ENCODE data around the gene NUP85. TPM values are rescaled to one million over a fixed set of nuclear protein-coding genes. Genes with fewer than 3 reads are reported as not detected.

NUP85 gene
- total RNA-seq, 1 experiment from 2014 or later, result 141 TPM

DNA sequence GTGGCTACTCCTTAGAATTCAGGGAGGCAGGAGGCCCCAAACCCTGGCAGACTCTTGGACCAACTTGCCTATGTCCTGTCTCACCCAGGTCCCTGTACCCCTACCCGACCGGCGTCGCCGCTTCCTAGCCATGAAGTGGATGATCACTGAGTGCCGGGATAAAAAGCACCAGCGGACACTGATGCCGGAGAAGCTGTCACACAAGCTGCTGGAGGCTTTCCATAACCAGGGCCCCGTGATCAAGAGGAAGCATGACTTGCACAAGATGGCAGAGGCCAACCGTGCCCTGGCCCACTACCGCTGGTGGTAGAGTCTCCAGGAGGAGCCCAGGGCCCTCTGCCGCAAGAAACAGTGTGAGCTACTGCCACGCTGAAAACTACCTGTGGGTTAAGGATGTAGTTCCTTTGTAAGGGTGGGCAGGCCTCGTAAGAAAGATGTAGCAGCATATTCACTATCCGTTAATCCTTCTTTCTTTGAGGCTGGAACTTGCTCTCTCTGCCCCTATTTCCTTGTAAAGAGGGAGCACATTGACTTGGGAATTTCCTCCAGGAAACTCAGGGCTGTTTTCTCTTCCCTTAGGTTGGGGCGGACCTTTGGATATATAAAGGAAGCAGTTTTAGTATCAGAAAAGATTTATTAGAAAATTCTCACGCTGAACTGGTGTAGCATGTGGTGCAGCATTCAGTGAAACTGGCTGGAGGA lies 60.3 kb downstream of the NUP85 start:
- intact Hi-C loops (cut with micrococcal nuclease; ENCODE audit: unreplicated experiment) (no loop called here), in situ Hi-C loops (cut with HindIII; ENCODE audit: low pct_unique_long_range_greater_than_20kb, low sequenced_read_pairs) (no loop called here)
- Histone ChIP-seq H3K27me3 (ENCODE audit: control insufficient read depth, insufficient read depth, low read length) (no peaks in the 10 kb centered on the region), H3K4me3 (ENCODE audit: low read depth in 2 of 2, low read length in 2 of 2) (no peak overlapping the region), H3K27ac (ENCODE audit: low read length) (no peak overlapping the region), H3K36me3 (ENCODE audit: control insufficient read depth, insufficient read depth, low read length) (peaks cover 7% of the 10 kb centered on the region; the same call in 1 of the 2 replicates), H3K4me1 (ENCODE audit: control insufficient read depth, insufficient read depth, low read length) (peaks cover 35% of the 10 kb centered on the region), H3K9me3 (ENCODE audit: control insufficient read depth, insufficient read depth, low read depth, low read length) (no peaks in the 10 kb centered on the region)
- ATAC-seq, result no peak
- DNase-seq (ENCODE audit: low read depth, low spot score), result no peak
- TF ChIP-seq, protein P1, sequence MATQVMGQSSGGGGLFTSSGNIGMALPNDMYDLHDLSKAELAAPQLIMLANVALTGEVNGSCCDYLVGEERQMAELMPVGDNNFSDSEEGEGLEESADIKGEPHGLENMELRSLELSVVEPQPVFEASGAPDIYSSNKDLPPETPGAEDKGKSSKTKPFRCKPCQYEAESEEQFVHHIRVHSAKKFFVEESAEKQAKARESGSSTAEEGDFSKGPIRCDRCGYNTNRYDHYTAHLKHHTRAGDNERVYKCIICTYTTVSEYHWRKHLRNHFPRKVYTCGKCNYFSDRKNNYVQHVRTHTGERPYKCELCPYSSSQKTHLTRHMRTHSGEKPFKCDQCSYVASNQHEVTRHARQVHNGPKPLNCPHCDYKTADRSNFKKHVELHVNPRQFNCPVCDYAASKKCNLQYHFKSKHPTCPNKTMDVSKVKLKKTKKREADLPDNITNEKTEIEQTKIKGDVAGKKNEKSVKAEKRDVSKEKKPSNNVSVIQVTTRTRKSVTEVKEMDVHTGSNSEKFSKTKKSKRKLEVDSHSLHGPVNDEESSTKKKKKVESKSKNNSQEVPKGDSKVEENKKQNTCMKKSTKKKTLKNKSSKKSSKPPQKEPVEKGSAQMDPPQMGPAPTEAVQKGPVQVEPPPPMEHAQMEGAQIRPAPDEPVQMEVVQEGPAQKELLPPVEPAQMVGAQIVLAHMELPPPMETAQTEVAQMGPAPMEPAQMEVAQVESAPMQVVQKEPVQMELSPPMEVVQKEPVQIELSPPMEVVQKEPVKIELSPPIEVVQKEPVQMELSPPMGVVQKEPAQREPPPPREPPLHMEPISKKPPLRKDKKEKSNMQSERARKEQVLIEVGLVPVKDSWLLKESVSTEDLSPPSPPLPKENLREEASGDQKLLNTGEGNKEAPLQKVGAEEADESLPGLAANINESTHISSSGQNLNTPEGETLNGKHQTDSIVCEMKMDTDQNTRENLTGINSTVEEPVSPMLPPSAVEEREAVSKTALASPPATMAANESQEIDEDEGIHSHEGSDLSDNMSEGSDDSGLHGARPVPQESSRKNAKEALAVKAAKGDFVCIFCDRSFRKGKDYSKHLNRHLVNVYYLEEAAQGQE (IDR thresholded peaks at IDR 0.05; ENCODE audit: insufficient read depth in 1 of 2, low read depth in 2 of 2, low read length in 1 of 2), result no peak
- TF ChIP-seq POLR2AphosphoS5 (IDR thresholded peaks at IDR 0.05; ENCODE audit: low read depth, low read length) (no peak), TCF7L2 (IDR thresholded peaks at IDR 0.05; ENCODE audit: low read depth, low read length) (no peak), SIN3A (IDR thresholded peaks at IDR 0.05; ENCODE audit: borderline replicate concordance, insufficient read depth, low read depth, low read length) (no peak)
- ChIA-PET POLR2A (interaction anchor here (0.6 kb wide), 1 partner anchor 714 kb away, joined by 6 read pairs; no protein-coding TSS in a partner anchor), CTCF (no interaction called here)
- no TSS peak for BruUV-seq (replicated peaks)

DNA sequence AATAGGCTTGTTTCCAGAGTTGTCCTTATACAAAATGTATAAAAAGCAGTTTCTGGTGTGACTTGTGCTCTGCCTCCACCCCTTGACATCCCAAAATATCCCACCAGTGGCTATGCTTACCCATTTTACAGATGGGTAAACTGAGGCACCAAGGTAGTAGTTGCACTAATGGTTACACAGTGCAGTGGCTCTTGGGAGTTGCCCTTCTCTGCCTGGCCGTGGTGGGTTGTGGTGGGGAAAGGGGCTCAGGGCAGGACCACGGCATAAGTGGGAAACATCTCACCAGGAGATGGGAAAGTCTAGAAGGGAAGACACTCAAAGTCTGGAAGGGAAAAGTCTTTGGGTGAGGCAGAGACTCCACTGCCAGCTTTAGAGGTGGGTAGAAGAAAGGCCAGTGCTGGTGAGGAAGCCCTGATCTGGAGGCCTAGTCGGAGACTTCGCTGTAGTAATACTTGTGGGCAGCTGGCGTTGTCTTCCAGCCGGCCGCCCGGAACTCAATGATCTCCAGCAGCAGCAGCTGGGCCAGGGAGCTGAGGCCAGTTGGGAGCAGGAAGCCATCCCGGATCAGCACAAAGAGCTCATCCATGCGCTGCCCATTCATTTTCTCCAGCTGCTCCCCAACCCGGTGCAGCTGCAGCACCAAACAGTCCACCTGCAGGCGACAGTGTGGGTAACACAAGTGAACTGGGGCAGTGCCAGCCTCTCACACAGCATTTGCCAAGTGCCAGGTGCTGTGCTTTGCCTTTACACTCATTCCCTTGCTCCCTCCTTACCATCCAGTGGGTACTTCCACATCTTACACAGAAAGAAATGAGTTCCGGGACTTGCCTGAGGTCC lies 61.1 kb downstream of the NUP85 start:
- peaks cover 7% of the 10 kb centered on the region; the same call in 1 of the 2 replicates for H3K36me3 ChIP-seq (ENCODE audit: control insufficient read depth, insufficient read depth, low read length)
- POLR2A ChIA-PET, result no interaction called here
- no peak for DNase-seq (ENCODE audit: low read depth, low spot score)
- CTCF ChIA-PET, result no interaction called here
- no peak overlapping the region for H3K27ac ChIP-seq (ENCODE audit: low read length)
- no peak; the same call in 1 of the 2 replicates for TF ChIP-seq POLR2AphosphoS5 (IDR thresholded peaks at IDR 0.05; ENCODE audit: low read depth, low read length)
- in situ Hi-C loops (cut with HindIII; ENCODE audit: low pct_unique_long_range_greater_than_20kb, low sequenced_read_pairs), result no loop called here
- H3K4me3 ChIP-seq (ENCODE audit: low read depth in 2 of 2, low read length in 2 of 2), result no peak overlapping the region
- peaks cover 35% of the 10 kb centered on the region for H3K4me1 ChIP-seq (ENCODE audit: control insufficient read depth, insufficient read depth, low read length)
- no peaks in the 10 kb centered on the region for H3K27me3 ChIP-seq (ENCODE audit: control insufficient read depth, insufficient read depth, low read length)
- BruUV-seq (replicated peaks), result no TSS peak
- H3K9me3 ChIP-seq (ENCODE audit: control insufficient read depth, insufficient read depth, low read depth, low read length), result no peaks in the 10 kb centered on the region
- intact Hi-C loops (cut with micrococcal nuclease; ENCODE audit: unreplicated experiment), result no loop called here
- ATAC-seq, result no peak

GRCh38 chr17:75267153-75267410 lies 61.6 kb downstream of the NUP85 start:
- DNase-seq (ENCODE audit: low read depth, low spot score), result no peak
- Histone ChIP-seq H3K4me3 (ENCODE audit: low read depth in 2 of 2, low read length in 2 of 2) (no peak overlapping the region), H3K9me3 (ENCODE audit: control insufficient read depth, insufficient read depth, low read depth, low read length) (no peaks in the 10 kb centered on the region), H3K27me3 (ENCODE audit: control insufficient read depth, insufficient read depth, low read length) (no peaks in the 10 kb centered on the region), H3K36me3 (ENCODE audit: control insufficient read depth, insufficient read depth, low read length) (peaks cover 7% of the 10 kb centered on the region; the same call in 1 of the 2 replicates), H3K4me1 (ENCODE audit: control insufficient read depth, insufficient read depth, low read length) (peaks cover 38% of the 10 kb centered on the region), H3K27ac (ENCODE audit: low read length) (no peak overlapping the region)
- CTCF ChIA-PET, result interaction anchor here (1.2 kb wide), 1 partner anchor 26 kb away, joined by 3 read pairs; no protein-coding TSS in a partner anchor
- intact Hi-C loops (cut with micrococcal nuclease; ENCODE audit: unreplicated experiment) (no loop called here), in situ Hi-C loops (cut with HindIII; ENCODE audit: low pct_unique_long_range_greater_than_20kb, low sequenced_read_pairs) (no loop called here)
- no TSS peak for BruUV-seq (replicated peaks)
- TF ChIP-seq TCF7L2 (IDR thresholded peaks at IDR 0.05; ENCODE audit: low read depth, low read length) (no peak), SIN3A (IDR thresholded peaks at IDR 0.05; ENCODE audit: borderline replicate concordance, insufficient read depth, low read depth, low read length) (no peak), POLR2AphosphoS5 (IDR thresholded peaks at IDR 0.05; ENCODE audit: low read depth, low read length) (no peak; the same call in 1 of the 2 replicates)
- TF ChIP-seq, protein P2, sequence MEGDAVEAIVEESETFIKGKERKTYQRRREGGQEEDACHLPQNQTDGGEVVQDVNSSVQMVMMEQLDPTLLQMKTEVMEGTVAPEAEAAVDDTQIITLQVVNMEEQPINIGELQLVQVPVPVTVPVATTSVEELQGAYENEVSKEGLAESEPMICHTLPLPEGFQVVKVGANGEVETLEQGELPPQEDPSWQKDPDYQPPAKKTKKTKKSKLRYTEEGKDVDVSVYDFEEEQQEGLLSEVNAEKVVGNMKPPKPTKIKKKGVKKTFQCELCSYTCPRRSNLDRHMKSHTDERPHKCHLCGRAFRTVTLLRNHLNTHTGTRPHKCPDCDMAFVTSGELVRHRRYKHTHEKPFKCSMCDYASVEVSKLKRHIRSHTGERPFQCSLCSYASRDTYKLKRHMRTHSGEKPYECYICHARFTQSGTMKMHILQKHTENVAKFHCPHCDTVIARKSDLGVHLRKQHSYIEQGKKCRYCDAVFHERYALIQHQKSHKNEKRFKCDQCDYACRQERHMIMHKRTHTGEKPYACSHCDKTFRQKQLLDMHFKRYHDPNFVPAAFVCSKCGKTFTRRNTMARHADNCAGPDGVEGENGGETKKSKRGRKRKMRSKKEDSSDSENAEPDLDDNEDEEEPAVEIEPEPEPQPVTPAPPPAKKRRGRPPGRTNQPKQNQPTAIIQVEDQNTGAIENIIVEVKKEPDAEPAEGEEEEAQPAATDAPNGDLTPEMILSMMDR (IDR thresholded peaks at IDR 0.05), result no peak
- ATAC-seq, result no peak
- POLR2A ChIA-PET, result no interaction called here
